Measurements from ENCODE around the gene PTPN23.

DNA sequence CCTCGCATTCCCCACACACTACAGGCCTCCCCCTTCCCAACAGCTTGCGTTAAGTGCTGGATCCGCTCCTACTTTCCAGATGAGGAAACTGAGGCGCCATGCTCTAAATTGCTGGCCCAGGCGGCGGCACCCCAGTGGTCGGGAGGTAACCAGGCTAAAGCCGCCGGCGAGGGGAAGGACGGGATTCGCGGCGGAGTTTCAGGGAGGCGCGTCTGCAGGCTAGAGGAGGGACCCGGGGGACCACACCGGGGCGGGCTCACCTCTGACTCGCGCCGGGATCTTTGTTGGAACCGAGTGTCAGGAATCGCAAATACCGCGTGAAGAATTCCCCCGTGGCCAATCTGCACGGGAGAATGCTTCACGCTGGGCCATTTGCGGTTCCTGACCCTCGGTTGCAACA lies 24.6 kb upstream of the PTPN23 start:
- TF ChIP-seq, protein P1, sequence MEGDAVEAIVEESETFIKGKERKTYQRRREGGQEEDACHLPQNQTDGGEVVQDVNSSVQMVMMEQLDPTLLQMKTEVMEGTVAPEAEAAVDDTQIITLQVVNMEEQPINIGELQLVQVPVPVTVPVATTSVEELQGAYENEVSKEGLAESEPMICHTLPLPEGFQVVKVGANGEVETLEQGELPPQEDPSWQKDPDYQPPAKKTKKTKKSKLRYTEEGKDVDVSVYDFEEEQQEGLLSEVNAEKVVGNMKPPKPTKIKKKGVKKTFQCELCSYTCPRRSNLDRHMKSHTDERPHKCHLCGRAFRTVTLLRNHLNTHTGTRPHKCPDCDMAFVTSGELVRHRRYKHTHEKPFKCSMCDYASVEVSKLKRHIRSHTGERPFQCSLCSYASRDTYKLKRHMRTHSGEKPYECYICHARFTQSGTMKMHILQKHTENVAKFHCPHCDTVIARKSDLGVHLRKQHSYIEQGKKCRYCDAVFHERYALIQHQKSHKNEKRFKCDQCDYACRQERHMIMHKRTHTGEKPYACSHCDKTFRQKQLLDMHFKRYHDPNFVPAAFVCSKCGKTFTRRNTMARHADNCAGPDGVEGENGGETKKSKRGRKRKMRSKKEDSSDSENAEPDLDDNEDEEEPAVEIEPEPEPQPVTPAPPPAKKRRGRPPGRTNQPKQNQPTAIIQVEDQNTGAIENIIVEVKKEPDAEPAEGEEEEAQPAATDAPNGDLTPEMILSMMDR (IDR thresholded peaks at IDR 0.05): no peak
- TF ChIP-seq, protein P2, sequence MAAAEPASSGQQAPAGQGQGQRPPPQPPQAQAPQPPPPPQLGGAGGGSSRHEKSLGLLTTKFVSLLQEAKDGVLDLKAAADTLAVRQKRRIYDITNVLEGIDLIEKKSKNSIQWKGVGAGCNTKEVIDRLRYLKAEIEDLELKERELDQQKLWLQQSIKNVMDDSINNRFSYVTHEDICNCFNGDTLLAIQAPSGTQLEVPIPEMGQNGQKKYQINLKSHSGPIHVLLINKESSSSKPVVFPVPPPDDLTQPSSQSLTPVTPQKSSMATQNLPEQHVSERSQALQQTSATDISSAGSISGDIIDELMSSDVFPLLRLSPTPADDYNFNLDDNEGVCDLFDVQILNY (CRISPR knock-in tag; IDR thresholded peaks at IDR 0.05): no peak
- TF ChIP-seq, protein P3, sequence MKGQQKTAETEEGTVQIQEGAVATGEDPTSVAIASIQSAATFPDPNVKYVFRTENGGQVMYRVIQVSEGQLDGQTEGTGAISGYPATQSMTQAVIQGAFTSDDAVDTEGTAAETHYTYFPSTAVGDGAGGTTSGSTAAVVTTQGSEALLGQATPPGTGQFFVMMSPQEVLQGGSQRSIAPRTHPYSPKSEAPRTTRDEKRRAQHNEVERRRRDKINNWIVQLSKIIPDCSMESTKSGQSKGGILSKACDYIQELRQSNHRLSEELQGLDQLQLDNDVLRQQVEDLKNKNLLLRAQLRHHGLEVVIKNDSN (CRISPR knock-in tag; IDR thresholded peaks at IDR 0.05): no peak
- TF ChIP-seq NR3C1 (CRISPR knock-in tag; conservative IDR thresholded peaks at IDR 0.05; ENCODE audit: low read depth) (no peak), FOXJ3 (CRISPR knock-in tag; IDR thresholded peaks at IDR 0.05; ENCODE audit: borderline replicate concordance) (no peak), ESRRA (CRISPR knock-in tag; IDR thresholded peaks at IDR 0.05; ENCODE audit: borderline replicate concordance) (no peak), ZNF232 (CRISPR knock-in tag; IDR thresholded peaks at IDR 0.05) (no peak), NR2C2 (CRISPR knock-in tag; IDR thresholded peaks at IDR 0.05) (no peak), SMAD3 (CRISPR knock-in tag; IDR thresholded peaks at IDR 0.05; ENCODE audit: borderline replicate concordance) (no peak)
- TF ChIP-seq, protein P4, sequence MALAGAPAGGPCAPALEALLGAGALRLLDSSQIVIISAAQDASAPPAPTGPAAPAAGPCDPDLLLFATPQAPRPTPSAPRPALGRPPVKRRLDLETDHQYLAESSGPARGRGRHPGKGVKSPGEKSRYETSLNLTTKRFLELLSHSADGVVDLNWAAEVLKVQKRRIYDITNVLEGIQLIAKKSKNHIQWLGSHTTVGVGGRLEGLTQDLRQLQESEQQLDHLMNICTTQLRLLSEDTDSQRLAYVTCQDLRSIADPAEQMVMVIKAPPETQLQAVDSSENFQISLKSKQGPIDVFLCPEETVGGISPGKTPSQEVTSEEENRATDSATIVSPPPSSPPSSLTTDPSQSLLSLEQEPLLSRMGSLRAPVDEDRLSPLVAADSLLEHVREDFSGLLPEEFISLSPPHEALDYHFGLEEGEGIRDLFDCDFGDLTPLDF (CRISPR knock-in tag; IDR thresholded peaks at IDR 0.05): no peak

Measured in WTC11 (cell line).